ENCODE data around the gene PCDHB3. TPM values are rescaled to one million over a fixed set of nuclear protein-coding genes. Genes with fewer than 3 reads are reported as not detected.
A peak's percentile ranks its signal among the peaks of the same experiment; 100 is the strongest.

PCDHB3 gene
- polyA plus RNA-seq, 1 donor (not counting 4 experiments of a cell fraction or from before 2014, with no cell fraction given), result 0.05 TPM

DNA sequence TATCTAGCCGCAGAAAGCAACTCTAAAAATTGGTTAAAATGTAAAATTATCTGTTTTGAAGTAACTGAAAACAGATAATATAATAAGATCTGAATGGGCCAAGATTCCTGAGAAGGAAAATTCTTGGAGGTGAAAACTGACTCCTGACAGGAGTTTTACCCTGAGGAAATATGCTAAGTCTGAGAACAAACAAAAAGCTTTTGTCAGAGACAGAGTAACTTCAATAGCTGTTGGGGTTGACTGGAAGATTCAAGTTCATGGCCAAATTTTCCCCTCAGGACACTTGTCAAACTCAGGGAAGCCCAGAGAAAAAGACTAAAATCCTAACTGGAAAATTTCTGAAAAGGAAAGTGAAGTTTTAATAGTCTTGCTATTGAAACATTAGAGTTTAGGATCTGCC is 27.0 kb downstream of the PCDHB3 start:
- no peaks in the 10 kb centered on the region for H4K20me1 ChIP-seq (ENCODE audit: control insufficient read depth, extremely low read depth, insufficient read depth, low read length)
- no peak overlapping the region for H3K27ac ChIP-seq (ENCODE audit: control insufficient read depth, insufficient read depth, low read length)
- H3K79me2 ChIP-seq (ENCODE audit: control insufficient read depth, insufficient read depth, low read length), result no peaks in the 10 kb centered on the region
- H3K9ac ChIP-seq (ENCODE audit: control insufficient read depth, extremely low read depth, insufficient read depth, low read length), result no peak overlapping the region
- TF ChIP-seq, protein P1, sequence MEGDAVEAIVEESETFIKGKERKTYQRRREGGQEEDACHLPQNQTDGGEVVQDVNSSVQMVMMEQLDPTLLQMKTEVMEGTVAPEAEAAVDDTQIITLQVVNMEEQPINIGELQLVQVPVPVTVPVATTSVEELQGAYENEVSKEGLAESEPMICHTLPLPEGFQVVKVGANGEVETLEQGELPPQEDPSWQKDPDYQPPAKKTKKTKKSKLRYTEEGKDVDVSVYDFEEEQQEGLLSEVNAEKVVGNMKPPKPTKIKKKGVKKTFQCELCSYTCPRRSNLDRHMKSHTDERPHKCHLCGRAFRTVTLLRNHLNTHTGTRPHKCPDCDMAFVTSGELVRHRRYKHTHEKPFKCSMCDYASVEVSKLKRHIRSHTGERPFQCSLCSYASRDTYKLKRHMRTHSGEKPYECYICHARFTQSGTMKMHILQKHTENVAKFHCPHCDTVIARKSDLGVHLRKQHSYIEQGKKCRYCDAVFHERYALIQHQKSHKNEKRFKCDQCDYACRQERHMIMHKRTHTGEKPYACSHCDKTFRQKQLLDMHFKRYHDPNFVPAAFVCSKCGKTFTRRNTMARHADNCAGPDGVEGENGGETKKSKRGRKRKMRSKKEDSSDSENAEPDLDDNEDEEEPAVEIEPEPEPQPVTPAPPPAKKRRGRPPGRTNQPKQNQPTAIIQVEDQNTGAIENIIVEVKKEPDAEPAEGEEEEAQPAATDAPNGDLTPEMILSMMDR (optimal IDR thresholded peaks at IDR 0.05 in 1 of 3, IDR thresholded peaks at IDR 0.05 in 1 of 3, conservative IDR thresholded peaks at IDR 0.05 in 1 of 3; ENCODE audit: extremely low read depth in 1 of 3, insufficient read depth in 2 of 3, low read length in 3 of 3), result no peak
- no peak for TF ChIP-seq EZH2 (IDR thresholded peaks at IDR 0.05; ENCODE audit: low read length)
- H3K9me3 ChIP-seq (ENCODE audit: control insufficient read depth, low read depth, low read length), result no peaks in the 10 kb centered on the region
- no peak overlapping the region for H2AFZ ChIP-seq (ENCODE audit: control insufficient read depth, low read length)
- no peaks in the 10 kb centered on the region for H3K9me1 ChIP-seq (ENCODE audit: control insufficient read depth, extremely low read depth, insufficient read depth, low read length)
- H3K27me3 ChIP-seq (ENCODE audit: control insufficient read depth, extremely low read depth, insufficient read depth, low read length), result no peaks in the 10 kb centered on the region
- FAIRE-seq (no peak), DNase-seq (ENCODE audit: low read depth, low spot score) (no peak)
- no peak overlapping the region for H3K4me2 ChIP-seq (ENCODE audit: control insufficient read depth, extremely low read depth, insufficient read depth, low read depth, low read length)
- H3K36me3 ChIP-seq (ENCODE audit: control insufficient read depth in 2 of 2, extremely low read depth in 1 of 2, insufficient read depth in 2 of 2, low read length in 2 of 2), result no peaks in the 10 kb centered on the region
- dilution Hi-C loops (cut with MboI; ENCODE audit: extremely low pct_ligation_motif_present, low sequenced_read_pairs), result no loop called here
- H3K4me1 ChIP-seq (ENCODE audit: control insufficient read depth, extremely low read depth, insufficient read depth, low read length), result no peaks in the 10 kb centered on the region
- no peak overlapping the region for H3K4me3 ChIP-seq (ENCODE audit: control insufficient read depth in 2 of 3, extremely low read depth in 1 of 3, insufficient read depth in 2 of 3, low read depth in 1 of 3, low read length in 3 of 3)

DNA sequence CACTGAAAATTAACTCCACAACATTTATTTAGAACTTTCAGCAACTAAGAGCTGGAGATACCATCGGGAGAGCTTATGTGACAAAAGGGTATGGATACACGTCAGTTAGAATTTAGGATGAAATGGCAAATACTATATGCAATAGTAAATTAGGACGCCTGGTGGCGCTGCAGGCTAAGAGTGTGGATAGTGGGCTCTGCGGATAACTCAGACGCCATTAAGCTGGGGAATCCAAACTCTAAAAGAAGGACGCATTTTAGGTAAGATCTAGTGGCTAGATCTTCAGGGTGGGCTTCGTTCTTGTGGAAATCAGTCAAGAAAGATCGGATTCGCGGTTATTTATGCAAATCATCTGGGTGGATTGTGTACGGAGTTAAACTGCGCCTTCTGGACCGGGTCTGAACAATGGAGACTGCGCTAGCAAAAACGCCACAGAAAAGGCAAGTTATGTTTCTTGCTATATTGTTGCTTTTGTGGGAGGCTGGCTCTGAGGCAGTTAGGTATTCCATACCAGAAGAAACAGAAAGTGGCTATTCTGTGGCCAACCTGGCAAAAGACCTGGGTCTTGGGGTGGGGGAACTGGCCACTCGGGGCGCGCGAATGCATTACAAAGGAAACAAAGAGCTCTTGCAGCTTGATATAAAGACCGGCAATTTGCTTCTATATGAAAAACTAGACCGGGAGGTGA is 34.9 kb downstream of the PCDHB3 start, which contains the start of gene PCDHB5:
TSS of gene PCDHB5 (plus strand) at position 177 of the 688 bp plus-strand sequence. CDS start at position 406, 229 bp downstream.
- no peaks in the 10 kb centered on the region for H3K27me3 ChIP-seq (ENCODE audit: control insufficient read depth, extremely low read depth, insufficient read depth, low read length)
- H3K9ac ChIP-seq (ENCODE audit: control insufficient read depth, extremely low read depth, insufficient read depth, low read length), result no peak within 1 kb of the TSS
- H3K4me2 ChIP-seq (ENCODE audit: control insufficient read depth, extremely low read depth, insufficient read depth, low read depth, low read length), result no peak within 1 kb of the TSS
- FAIRE-seq (no peak), DNase-seq (ENCODE audit: low read depth, low spot score) (no peak)
- no peak within 1 kb of the TSS for H3K27ac ChIP-seq (ENCODE audit: control insufficient read depth, insufficient read depth, low read length)
- no peaks in the 10 kb centered on the region for H3K4me1 ChIP-seq (ENCODE audit: control insufficient read depth, extremely low read depth, insufficient read depth, low read length)
- TF ChIP-seq, protein P1 (optimal IDR thresholded peaks at IDR 0.05 in 1 of 3, IDR thresholded peaks at IDR 0.05 in 1 of 3, conservative IDR thresholded peaks at IDR 0.05 in 1 of 3; ENCODE audit: extremely low read depth in 1 of 3, insufficient read depth in 2 of 3, low read length in 3 of 3), result peak in 1 of 3 experiments; percentile 20
- TF ChIP-seq EZH2 (IDR thresholded peaks at IDR 0.05; ENCODE audit: low read length), result no peak
- no peaks in the 10 kb centered on the region for H3K79me2 ChIP-seq (ENCODE audit: control insufficient read depth, insufficient read depth, low read length)
- no peaks in the 10 kb centered on the region for H4K20me1 ChIP-seq (ENCODE audit: control insufficient read depth, extremely low read depth, insufficient read depth, low read length)
- H3K9me1 ChIP-seq (ENCODE audit: control insufficient read depth, extremely low read depth, insufficient read depth, low read length), result no peaks in the 10 kb centered on the region
- dilution Hi-C loops (cut with MboI; ENCODE audit: extremely low pct_ligation_motif_present, low sequenced_read_pairs), result no loop called here
- H2AFZ ChIP-seq (ENCODE audit: control insufficient read depth, low read length), result no peak within 1 kb of the TSS
- H3K4me3 ChIP-seq (ENCODE audit: control insufficient read depth in 2 of 3, extremely low read depth in 1 of 3, insufficient read depth in 2 of 3, low read depth in 1 of 3, low read length in 3 of 3), result peak within 1 kb of the TSS in 1 of 3 experiments; percentile 18
- H3K9me3 ChIP-seq (ENCODE audit: control insufficient read depth, low read depth, low read length), result no peaks in the 10 kb centered on the region
- H3K36me3 ChIP-seq (ENCODE audit: control insufficient read depth in 2 of 2, extremely low read depth in 1 of 2, insufficient read depth in 2 of 2, low read length in 2 of 2), result no peaks in the 10 kb centered on the region
